HL-60 (cell line): ENCODE data around the gene CRY2.

Experiments used
- CTCF ChIP-seq: IDR thresholded peaks from one replicate; pipeline ENCODE4 v1.5.1; 2011; ENCODE audit warnings: low read length, control low read depth, inconsistent platforms; ENCODE audit not compliant: insufficient read depth
- GABPA ChIP-seq: IDR thresholded peaks from 2 replicates; pipeline ENCODE4 v1.6.1; 2012; ENCODE audit warnings: low read depth
- POLR2AphosphoS5 ChIP-seq: IDR thresholded peaks from 2 replicates; pipeline ENCODE4 v1.6.1; 2012; ENCODE audit warnings: low read depth
- SPI1 ChIP-seq: IDR thresholded peaks from 2 replicates; pipeline ENCODE4 v1.6.1; 2012; ENCODE audit warnings: low read depth, mild to moderate bottlenecking, borderline replicate concordance

GRCh38 chr11:45828996-45829395, 18.3 kb upstream of the CRY2 start:
- TF ChIP-seq CTCF (no peak), POLR2AphosphoS5 (no peak), GABPA (no peak), SPI1 (no peak)
